ENCODE measurements around the gene FANCF. TPM values are rescaled to one million over a fixed set of nuclear protein-coding genes. Genes with fewer than 3 reads are reported as not detected.
A peak's percentile ranks its signal among the peaks of the same experiment; 100 is the strongest.

The FANCF gene
- total RNA-seq, 2 experiments from 2014 or later: 7.2 to 7.4 TPM

- Mint-ChIP-seq H3K36me3 (ENCODE audit: low read depth) (no peaks in the 10 kb centered on the region), H3K27me3 (peaks cover 72% of the 10 kb centered on the region), H3K27ac (no peak overlapping the region), H3K4me3 (peak overlapping the region; percentile 75), H3K9me3 (no peaks in the 10 kb centered on the region), H3K4me1 (ENCODE audit: low read depth) (peaks cover 16% of the 10 kb centered on the region)
- H3K4me3 ChIP-seq (ENCODE audit: low read length): no peak overlapping the region
- ChIA-PET CTCF (no interaction called here), POLR2A (interaction anchor here (1.1 to 1.3 kb wide), 2 partner anchors 10 to 41 kb away, joined by 3 to 7 read pairs; partner anchors contain the start of gene FANCF)
- peak in 4 of 14 experiments; percentile 8 to 15 (median 10) for DNase-seq
- H3K4me1 ChIP-seq (ENCODE audit: insufficient read depth, low read length): peaks cover 10% of the 10 kb centered on the region
- peaks cover 29 to 53% of the 10 kb centered on the region in 2 experiments for H3K27me3 ChIP-seq (ENCODE audit: control insufficient read depth in 1 of 2, insufficient read depth in 2 of 2, low read length in 2 of 2)
- no peaks in the 10 kb centered on the region for H3K9me3 ChIP-seq (ENCODE audit: control insufficient read depth in 1 of 2, insufficient read depth in 1 of 2, low read length in 2 of 2)
- peak; percentile 43 for ATAC-seq (ENCODE audit: poor library complexity)
- no peak overlapping the region for H3K27ac ChIP-seq (ENCODE audit: low read depth in 1 of 2, low read length in 2 of 2)
- intact Hi-C loops (cut with DNase I, micrococcal nuclease): no loop called here
- H3K36me3 ChIP-seq (ENCODE audit: insufficient read depth, low read length): no peaks in the 10 kb centered on the region
- TF ChIP-seq CTCF (IDR thresholded peaks at IDR 0.05): no peak
Measured at GRCh38 chr11:22666688-22667439, 41.2 kb upstream of the FANCF start.

- CTCF ChIA-PET: no interaction called here
- no peak for DNase-seq
- no peak within 1 kb of the TSS for H3K27ac Mint-ChIP-seq
Measured at GRCh38 chr11:22666325-22666687, 40.7 kb upstream of the FANCF start, which contains the start of gene GAS2. Gene GAS2 (plus strand): TSS chr11:22666611. CDS start chr11:22674870, 8,259 bp downstream.

GRCh38 chr11:22659783-22660182, 34.2 kb upstream of the FANCF start:
- no peaks in the 10 kb centered on the region for H3K36me3 Mint-ChIP-seq (ENCODE audit: low read depth)
- H3K36me3 ChIP-seq (ENCODE audit: insufficient read depth, low read length): no peaks in the 10 kb centered on the region
- peaks cover 30% of the 10 kb centered on the region for H3K4me1 Mint-ChIP-seq (ENCODE audit: low read depth)
- H3K4me1 ChIP-seq (ENCODE audit: insufficient read depth, low read length): peaks cover 7% of the 10 kb centered on the region
- H3K27me3 ChIP-seq (ENCODE audit: control insufficient read depth in 1 of 2, insufficient read depth in 2 of 2, low read length in 2 of 2): no peaks in the 10 kb centered on the region
- DNase-seq: no peak
- no peak overlapping the region for H3K4me3 Mint-ChIP-seq
- TF ChIP-seq CTCF (IDR thresholded peaks at IDR 0.05): no peak
- intact Hi-C loops (cut with DNase I, micrococcal nuclease): no loop called here
- ChIA-PET CTCF (no interaction called here), POLR2A (no interaction called here)
- H3K27ac ChIP-seq (ENCODE audit: low read depth in 1 of 2, low read length in 2 of 2): no peak overlapping the region
- no peaks in the 10 kb centered on the region for H3K9me3 ChIP-seq (ENCODE audit: control insufficient read depth in 1 of 2, insufficient read depth in 1 of 2, low read length in 2 of 2)
- H3K27me3 Mint-ChIP-seq: peaks cover 18% of the 10 kb centered on the region
- no peak overlapping the region for H3K4me3 ChIP-seq (ENCODE audit: low read length)
- H3K27ac Mint-ChIP-seq: no peak overlapping the region
- no peak for ATAC-seq (ENCODE audit: poor library complexity)
- no peaks in the 10 kb centered on the region for H3K9me3 Mint-ChIP-seq

More at GRCh38 chr11:22666325-22666687, 40.7 kb upstream of the FANCF start, which contains the start of gene GAS2:
- Histone ChIP-seq H3K36me3 (ENCODE audit: insufficient read depth, low read length) (no peaks in the 10 kb centered on the region), H3K27ac (ENCODE audit: low read depth in 1 of 2, low read length in 2 of 2) (no peak within 1 kb of the TSS), H3K9me3 (ENCODE audit: control insufficient read depth in 1 of 2, insufficient read depth in 1 of 2, low read length in 2 of 2) (no peaks in the 10 kb centered on the region), H3K27me3 (ENCODE audit: control insufficient read depth in 1 of 2, insufficient read depth in 2 of 2, low read length in 2 of 2) (peaks cover 29 to 50% of the 10 kb centered on the region in 2 experiments), H3K4me1 (ENCODE audit: insufficient read depth, low read length) (peaks cover 10% of the 10 kb centered on the region), H3K4me3 (ENCODE audit: low read length) (no peak within 1 kb of the TSS)
- Mint-ChIP-seq H3K36me3 (ENCODE audit: low read depth) (no peaks in the 10 kb centered on the region), H3K4me3 (peak within 1 kb of the TSS; percentile 75), H3K9me3 (no peaks in the 10 kb centered on the region), H3K27me3 (peaks cover 72% of the 10 kb centered on the region), H3K4me1 (ENCODE audit: low read depth) (peaks cover 16% of the 10 kb centered on the region)
- POLR2A ChIA-PET: interaction anchor here (1.1 to 1.3 kb wide), 2 partner anchors 11 to 41 kb away, joined by 3 to 7 read pairs; partner anchors contain the start of gene FANCF
- no peak for TF ChIP-seq CTCF (IDR thresholded peaks at IDR 0.05)
- no peak for ATAC-seq (ENCODE audit: poor library complexity)
- intact Hi-C loops (cut with DNase I, micrococcal nuclease): no loop called here
